ENCODE measurements around the gene PGLYRP3.
"Not testable (repeated sequence)": the region's sequence is repeated elsewhere in the genome, so short reads cannot be mapped to it uniquely, and the experiment has no call there.

PGLYRP3 gene

DNA sequence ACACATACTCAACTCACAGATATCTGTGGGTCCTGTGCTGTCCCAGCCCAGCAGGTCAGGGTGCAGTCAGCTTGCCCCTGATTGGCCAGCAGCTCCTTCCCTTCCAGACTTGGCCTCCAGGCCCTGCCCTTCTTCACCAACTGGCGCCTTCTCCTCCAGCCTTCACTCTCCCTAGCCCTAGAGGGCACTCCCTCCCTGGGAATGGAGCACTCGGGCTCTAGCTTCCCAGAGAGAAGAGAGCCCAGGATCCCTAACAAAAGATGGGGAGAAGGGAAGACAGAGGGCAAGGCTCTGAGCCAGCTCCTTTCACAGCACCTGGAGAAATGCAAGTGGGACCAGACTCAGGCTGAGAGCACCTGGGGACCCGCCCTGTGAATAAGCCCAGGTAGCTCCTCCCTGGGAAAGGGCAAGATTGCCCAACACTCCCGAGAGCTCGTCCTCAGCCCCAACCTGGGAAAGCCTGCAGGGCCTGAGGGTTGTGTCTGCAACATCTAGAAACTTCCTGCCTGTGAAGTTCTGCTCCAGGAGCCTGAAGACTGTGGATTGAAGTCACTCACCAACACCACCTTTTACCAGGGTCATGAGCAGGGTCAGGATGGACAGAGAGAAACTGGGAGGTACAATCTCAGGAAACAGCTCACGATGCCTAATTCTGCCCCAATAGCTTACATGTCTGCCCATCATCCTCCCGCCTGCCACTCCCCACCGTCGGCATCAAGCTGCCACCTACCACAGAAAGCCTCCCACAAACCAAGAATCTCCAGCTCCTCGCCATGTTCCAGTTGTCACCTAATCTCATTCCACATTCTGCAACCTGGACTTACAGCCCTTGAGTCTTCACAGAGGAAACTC, 36.0 kb upstream of the PGLYRP3 start, which contains the start of gene PGLYRP4:
PGLYRP4 (minus strand) TSS at position 331 of the 852 bp plus-strand sequence. CDS start 909 bp downstream, outside the sequence.
- no peak for DNase-seq (ENCODE audit: low read depth in 2 of 2)

DNA sequence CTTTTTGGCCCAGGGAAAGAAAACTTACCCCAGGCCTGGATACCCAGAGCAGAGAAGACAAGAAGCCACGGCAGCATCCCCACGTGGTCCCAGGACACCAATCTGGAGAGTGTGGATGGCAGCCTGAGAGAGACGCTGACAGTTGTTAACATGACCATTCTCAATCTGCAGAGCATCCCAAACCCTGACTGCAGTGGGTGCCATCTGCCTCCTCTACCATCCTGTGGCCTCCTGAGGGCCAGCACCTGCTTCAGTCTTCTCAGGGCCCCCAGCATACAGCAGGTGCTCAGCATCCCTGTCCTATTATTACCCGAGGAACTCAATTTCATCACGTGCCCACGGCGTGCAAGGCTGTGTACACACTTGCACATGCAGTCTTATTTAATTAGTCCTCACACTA, 35.1 kb upstream of the PGLYRP3 start:
- DNase-seq (ENCODE audit: low read depth in 2 of 2): no peak

DNA sequence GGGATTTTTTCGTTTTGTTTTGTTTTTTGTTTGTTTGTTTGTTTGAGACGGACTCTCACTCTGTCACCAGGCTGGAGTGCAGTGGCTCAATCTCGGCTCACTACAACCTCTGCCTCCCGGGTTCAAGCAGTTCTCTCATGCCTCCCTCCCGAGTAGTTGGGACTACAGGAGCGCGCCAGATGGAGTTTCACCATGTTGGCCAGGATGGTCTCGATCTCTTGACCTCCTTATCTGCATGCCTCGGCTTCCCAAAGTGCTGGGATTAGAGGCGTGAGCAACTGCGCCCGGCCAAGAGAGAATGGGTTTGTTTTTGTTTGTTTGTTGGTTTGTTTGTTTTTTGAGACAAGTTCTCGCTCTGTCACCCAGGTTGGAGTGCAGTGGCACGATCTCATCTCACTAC, 34.3 kb upstream of the PGLYRP3 start:
- DNase-seq (ENCODE audit: low read depth in 2 of 2): not testable (repeated sequence)

DNA sequence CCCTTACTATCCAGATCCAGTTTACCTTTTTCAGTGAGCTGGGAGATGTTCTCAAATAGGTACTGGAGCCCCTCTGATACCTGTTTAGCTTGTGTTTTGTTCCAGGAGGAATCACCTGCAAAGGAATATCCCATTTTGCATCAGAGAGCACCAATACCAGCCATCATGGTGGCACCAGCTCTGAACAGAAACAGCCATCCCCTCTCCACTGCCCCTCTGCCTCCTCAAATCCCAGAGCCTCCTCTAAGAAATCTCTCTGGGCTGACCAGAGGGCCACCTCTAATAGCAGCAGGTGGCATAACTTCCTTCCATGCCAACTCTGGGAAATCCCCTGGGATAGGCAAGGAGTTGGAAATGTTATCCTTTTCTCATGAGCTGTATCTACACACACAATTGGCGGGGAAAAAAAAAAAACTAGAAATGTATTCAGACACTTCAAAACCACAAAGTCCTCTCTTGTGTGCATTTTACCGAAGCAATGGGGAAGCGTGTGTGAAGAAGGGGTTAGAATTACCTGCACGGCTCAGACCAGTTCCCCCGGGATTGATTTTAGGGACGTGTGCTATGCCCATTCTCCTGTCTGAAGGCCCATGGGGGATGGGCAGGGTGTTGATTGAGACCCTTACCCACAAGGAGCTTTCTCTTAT, 33.4 kb upstream of the PGLYRP3 start:
- no peak for DNase-seq (ENCODE audit: low read depth in 2 of 2)

DNA sequence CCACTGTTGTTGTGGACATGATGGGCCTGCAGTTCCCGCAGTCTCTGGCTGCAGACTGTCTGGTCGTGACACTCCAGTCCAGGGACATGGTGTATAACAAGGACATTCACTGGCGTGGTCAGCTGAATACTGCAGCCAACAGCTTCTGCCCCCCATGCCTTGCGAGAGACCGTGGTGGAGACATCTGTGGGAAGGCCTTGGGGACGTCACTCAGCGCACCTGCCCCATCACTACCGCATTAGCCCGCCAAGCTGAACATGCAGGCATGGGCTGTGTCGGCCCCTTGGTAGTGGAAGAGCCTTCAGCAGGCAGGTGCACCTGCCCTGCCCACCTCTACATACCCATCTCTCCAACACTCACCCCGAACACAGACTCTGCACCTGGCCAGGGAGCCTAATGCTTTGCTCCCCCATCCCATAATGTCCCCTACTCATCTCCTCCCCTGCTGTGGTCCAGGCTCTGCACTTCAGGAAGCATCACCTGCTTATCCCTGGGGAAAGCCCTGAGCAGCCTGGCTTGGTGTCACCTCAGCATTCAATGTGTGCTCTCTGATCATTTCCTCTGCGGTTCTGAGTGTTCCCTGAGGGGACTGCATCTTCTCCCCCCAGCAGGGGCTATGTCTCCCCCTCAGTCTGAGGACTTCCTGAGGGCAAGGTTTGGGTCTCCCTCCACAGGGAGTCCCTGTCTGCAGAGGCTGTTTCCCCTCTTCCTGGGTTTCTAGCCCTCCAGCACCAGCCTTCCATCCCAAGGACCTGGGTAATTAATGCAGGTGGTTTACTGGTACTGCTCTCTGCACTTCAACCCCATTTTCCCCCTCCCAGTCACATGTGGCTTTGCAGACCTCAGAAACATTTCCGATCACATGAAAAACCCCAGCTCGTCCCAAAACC, 32.7 kb upstream of the PGLYRP3 start:
- no peak for DNase-seq (ENCODE audit: low read depth in 2 of 2)

DNA sequence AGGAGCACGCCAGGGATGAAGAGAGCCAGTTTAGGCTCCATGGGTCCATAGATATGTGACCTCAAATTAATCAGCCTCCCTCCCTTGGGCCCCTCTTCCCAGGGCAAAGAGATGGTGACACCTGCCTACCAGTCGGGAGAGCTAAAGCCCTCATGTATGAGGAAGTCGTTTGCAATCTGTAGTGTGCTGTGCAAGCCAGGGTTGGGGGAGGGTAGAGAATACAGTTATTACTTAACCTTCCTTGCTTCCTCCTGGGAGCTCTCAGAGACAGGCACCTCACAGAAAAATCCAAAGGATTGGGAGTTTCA, 31.9 kb upstream of the PGLYRP3 start:
- DNase-seq (ENCODE audit: low read depth in 2 of 2): no peak

DNA sequence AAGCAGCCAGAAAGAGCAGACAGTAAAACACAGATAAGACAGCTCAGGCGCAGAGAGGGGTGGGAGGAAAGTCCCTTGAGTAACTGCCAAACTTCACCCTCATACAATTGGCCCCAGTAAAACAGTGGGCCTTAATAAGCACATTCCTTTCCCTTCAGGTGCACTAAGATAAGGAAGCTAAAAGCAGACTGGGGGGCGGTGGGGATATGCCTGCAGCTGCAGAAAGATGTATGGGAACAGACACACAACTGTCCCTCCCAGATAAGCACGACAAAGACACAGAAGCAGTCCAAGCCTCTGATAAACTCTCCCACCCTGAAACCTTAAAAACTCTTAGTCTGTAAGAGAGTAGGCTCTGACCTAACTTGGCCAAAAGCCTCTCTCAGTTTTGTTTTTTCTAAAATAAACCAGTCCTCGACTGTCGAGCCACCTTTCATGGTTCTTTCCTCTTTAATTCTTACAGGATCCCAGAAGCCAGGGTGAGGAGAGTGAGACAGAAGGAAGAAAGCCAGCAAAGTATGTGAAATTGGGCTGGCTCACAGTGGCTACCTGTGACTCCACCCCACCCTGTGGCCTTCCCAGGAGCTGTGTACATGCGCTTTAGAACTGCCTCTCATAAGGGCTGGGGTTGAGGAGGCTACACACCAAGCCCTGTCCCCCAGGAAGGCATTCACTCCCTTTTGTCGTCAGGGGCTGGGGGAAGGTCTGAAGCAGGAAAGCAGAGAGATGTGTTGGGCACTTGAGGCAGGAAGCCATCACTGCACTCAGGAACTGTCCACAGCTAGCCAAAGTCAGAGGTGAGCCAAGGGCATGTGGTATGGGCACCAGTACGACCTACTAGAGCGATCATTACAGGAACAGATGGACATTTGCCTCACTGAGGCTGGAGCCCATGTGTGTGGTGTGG, 31.3 kb upstream of the PGLYRP3 start:
- DNase-seq (ENCODE audit: low read depth in 2 of 2): no peak

DNA sequence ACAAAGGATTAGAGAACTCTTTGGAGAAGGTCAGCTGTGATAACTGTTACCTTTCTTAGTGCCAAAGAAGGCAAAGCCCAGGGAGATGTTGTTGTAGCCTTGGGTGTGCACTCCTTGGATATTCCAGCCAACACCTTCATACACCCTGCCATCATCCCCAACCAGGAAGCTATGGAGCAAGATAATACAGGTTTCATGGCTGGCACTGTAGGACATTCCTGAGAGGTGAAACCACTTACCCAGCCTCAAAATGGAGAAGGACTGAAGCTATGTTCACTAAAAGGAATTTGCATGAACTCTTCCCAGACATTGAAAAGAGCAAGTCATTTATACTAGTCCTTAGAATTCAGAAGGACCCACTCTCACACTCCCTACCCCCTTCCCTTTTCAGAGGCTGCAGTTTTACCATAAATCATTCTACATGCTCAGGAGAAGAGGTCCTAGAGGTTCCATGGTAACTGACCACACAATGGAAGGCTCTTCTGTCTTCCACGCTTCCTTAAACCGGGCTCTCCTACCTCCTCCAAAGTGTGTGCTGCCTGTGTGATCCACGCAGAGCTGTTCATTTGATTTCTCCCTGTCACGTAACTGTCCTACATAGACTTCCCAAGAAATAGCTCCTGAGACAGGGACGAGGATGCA, 30.4 kb upstream of the PGLYRP3 start:
- DNase-seq (ENCODE audit: low read depth in 2 of 2): no peak

DNA sequence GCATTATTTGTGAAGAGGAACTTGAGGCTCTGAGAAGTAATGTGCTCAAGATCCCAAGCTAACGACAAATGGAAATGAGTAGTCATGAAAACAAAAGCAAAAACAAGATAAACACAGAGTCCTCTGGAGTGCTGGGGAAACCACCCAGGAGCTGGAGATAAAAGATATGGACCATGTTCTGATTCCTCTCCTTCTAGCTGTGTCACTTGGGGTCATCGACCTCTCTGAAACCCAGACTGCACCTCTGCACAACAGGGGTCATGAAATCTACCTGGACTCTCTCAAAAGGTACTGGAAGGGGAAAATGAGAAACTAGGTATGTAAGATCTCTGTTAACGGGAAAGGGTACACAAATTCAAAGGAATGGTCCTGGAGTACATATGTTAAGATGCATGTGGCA, 29.4 kb upstream of the PGLYRP3 start:
- DNase-seq (ENCODE audit: low read depth in 2 of 2): no peak

DNA sequence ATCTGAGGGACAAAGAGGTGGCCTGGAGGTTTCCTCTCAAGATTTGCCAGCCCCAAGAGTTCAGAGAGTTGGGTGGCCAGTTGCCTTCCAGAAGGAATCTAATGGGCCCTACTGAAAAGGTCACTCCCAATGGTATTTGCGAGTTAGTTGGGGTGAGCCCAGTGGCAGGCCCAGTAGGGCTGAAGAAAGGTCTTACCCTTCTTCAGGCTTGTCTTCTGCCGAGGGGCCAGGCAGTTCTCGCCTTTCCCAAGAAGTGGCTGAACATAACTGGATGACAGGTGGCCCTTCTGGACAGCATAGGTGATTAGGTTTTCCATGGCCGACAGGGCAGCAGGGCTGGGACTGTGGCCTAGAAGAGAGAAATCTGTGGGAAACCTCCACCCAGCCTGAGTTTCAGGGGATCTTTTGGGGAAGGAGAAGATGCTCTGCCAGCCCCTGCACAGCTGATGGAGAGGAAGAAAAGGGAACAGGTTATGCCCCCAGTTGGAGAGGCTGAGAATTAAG, 28.7 kb upstream of the PGLYRP3 start:
- DNase-seq (ENCODE audit: low read depth in 2 of 2): no peak

DNA sequence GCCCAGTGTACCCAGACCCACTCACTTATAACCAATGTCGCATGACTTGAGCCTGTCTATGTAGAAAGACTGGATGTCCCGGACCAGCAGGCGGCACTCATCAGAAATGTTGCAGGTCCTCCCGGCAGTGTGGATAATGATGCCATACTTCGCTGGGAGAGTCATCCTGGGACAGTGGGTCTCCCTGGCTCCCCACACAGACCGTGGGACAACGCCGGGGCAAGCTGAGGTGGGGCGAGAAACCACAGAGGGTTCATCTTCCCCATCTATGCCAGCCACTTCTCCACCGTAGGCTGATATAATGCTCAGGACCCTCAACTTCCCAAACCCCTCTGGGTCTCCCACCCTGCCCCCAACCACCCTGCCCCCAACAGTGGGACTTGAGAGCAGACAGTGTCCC, 27.6 kb upstream of the PGLYRP3 start:
- no peak for DNase-seq (ENCODE audit: low read depth in 2 of 2)

DNA sequence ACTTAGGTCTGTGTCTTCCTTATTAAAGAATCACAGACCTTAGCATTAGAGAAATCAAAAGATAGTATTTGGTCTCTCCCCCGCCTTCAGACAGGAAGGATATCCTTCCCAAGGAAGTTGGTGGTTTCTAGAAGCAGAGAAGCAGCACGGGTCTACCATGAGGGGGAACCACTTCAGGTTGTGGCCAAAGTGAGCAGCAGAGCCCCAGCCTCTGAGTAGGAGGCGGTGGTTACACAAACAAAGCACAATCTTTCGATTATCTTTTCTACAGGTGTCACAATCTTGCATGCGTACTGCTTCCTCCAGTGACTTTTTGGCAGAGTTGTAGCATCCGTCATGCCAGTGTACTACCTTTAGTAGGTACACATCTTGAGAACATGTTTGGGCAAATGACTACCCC, 27.1 kb upstream of the PGLYRP3 start:
- no peak for DNase-seq (ENCODE audit: low read depth in 2 of 2)

DNA sequence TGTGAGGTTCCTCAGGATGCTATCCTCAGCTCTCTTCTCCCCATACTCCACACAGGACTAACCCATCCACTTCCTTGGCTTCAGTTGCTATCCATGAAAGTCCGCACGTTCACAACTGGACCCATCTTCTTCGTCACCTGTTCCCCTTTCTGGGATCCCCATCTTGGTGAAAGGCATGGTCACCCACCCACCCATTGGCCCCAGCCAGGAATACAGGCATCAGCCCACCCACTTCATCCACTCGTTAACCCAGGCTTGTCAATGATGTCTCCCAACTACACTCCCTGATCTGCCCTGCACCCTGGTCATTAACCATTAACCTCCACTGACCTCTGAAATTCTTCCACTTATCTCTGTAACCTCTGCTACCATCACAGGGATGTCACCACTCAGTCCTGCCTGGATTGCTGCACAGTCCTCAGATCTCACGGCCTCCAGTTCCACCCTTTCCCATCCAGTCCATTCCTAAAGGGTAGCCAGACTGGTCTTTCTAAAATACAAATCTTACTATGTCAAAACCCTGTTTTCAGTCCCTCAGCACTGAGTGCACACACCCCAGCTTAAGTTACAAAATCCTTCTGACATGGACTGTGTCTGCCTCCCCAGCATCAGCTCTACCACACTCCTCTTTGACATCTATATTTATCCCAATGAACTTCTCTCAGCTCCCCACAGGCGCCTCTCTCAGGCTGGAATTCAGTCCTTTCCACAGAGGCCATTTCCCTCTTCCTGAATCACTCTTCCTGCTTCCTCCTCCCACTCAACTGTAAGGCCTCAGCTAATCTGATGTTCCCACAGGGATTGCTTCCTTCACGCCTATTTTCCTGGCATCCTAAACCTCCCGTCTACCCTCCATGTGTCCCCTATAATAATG, 25.5 kb upstream of the PGLYRP3 start:
- no peak for DNase-seq (ENCODE audit: low read depth in 2 of 2)

DNA sequence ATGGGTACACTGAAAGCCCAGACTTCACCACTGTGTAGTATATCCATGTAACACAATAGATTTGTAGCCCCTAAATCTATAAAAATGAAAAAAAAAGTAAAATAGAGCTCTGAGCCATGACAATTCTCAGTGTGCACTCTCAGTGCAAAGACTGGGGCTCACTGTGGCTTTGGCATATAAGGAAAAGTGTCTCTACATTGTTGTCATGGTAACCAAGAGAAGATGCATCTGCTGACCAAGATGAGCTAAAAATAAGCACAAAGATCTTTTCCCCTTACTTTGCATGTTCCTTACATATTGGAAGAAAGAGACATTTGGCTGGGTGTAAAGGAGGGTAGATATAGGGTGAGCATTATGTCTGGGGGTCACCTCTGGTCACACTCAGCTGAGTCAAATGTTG, 23.9 kb upstream of the PGLYRP3 start:
- DNase-seq (ENCODE audit: low read depth in 2 of 2): no peak

DNA sequence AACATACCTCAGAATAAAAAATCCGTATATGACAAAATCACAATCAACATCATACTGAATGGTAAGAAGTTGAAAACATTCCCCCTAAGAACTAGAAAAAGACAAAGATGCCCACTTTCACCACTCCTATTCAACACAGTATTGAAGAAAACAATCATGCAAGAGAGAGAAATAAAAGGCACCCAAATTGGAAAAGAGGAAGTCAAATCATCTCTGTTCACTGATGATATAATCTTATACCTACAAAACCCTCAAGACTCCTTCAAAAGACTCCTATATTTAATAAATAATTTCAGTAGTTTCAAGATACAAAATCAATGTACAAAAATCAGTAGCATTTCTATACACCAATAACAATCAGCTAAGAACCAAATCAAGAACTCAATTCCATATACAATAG, 21.1 kb upstream of the PGLYRP3 start:
- no peak for DNase-seq (ENCODE audit: low read depth in 2 of 2)

DNA sequence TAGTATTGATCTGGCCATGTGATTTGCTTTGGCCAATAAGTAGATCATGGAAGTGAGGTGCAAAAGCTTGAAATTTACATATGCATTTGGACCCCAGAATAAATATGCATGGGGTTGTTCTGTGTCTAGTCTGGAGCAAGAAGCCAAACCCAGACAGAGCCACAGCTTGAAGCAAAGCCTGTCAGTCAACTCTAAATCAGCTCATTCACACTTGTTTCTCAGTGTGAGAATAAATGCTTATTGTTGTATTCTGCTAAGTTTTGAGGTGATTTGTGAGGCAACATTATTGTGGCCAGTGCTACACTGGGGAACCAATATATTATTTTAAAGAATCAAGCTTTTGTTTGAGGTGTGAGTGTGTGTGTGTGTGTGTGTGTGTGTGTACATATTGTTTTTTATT, 12.2 kb upstream of the PGLYRP3 start:
- DNase-seq (ENCODE audit: low read depth in 2 of 2): no peak

DNA sequence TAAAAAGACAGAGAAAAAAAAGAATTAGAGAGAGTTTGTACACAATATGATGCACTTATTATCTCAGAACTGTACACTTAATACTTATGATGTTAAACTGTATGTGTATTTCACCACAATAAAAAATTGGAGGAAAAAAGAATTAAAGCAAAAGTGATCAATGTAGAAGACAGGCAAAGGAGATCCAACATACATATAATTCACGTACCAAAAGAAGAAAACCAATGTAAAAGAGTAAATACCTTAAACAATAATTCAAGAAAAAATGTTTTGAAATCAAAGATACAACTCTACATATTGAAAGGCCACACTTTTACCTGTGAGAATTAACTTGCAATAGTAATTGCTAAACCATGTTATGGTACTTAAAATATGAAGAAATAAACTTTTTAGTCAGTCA, 9.8 kb upstream of the PGLYRP3 start:
- DNase-seq (ENCODE audit: low read depth in 2 of 2): no peak

DNA sequence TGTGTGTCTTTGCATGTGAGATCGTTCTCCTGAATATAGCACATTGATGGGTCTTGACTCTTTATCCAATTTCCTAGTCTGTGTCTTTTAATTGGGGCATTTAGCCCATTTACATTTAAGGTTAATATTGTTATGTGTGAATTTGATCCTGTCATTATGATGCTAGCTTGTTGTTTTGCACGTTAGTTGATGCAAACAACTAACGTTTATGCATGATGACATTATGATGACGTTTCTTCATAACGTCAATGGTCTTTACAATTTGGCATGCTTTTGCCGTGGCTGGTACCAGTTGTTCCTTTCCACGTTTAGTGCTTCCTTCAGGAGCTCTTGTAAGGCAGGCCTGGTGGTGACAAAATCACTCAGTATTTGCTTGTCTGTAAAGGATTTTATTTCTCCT, 5.4 kb upstream of the PGLYRP3 start:
- DNase-seq (ENCODE audit: low read depth in 2 of 2): not testable (repeated sequence)

DNA sequence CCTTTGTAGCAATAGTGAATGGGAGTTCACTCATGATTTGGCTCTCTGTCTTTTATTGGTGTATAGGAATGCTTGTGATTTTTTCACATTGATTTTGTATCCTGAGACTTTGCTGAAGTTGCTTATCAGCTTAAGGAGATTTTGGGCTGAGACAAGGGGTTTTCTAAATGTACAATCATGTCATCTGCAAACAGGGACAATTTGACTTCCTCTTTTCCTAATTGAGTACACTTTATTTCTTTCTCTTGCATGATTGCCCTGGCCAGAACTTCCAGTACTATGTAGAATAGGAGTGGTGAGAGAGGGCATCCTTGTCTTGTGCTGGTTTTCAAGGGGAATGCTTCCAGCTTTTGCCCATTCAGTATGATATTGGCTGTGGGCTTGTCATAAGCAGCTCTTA, 3.3 kb upstream of the PGLYRP3 start:
- DNase-seq (ENCODE audit: low read depth in 2 of 2): not testable (repeated sequence)

DNA sequence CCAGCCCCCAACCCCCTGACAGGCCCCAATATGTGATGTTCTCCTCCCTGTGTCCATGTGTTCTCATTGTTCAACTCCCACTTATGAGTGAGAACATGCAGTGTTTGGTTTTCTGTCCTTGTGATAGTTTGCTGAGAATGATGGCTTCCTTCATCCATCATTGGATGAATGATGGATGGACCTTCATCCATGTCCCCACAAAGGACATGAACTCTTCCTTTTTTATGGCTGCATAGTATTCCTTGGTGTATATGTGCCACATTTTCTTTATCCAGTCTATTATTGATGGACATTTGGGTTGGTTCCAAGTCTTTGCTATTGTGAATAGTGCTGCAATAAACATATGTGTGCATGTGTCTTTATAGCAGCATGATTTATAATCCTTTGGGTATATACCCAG, 1.6 kb upstream of the PGLYRP3 start:
- not testable (repeated sequence) for DNase-seq (ENCODE audit: low read depth in 2 of 2)
